Activated CD4-positive, alpha-beta memory T cell treated with anti-CD3 and anti-CD28 coated beads for 36 hours (primary cell): ENCODE data around the gene MINPP1. TPM values are rescaled to one million over a fixed set of nuclear protein-coding genes. Genes with fewer than 3 reads are reported as not detected.

ENCODE experiments used
- CTCF ChIA-PET: fragments of 350-600 bp; sonication (Branson Sonifier 250); formaldehyde crosslinking; loops from one replicate; lab custom pipeline; 2021; ENCODE audit warnings: antibody characterized with exemption, inconsistent platforms; lab: Charles Lee
- POLR2A ChIA-PET: fragments of 350-600 bp; sonication (Branson Sonifier 250); formaldehyde crosslinking; loops from one replicate; lab custom pipeline; 2021; ENCODE audit warnings: antibody characterized with exemption; lab: Charles Lee
- DNase-seq: peaks from one replicate; pipeline ENCODE4 v3.0.0-alpha.2; 2020
- H3K27ac Mint-ChIP-seq: one replicate; pipeline ENCODE4 v1.8.0; 2021; ENCODE audit warnings: mixed read lengths
- H3K27me3 Mint-ChIP-seq: one replicate; pipeline ENCODE4 v1.8.0; 2021; ENCODE audit warnings: mixed read lengths
- H3K36me3 Mint-ChIP-seq: one replicate; pipeline ENCODE4 v1.8.0; 2021; ENCODE audit warnings: mixed read lengths
- H3K4me1 Mint-ChIP-seq: one replicate; pipeline ENCODE4 v1.8.0; 2021; ENCODE audit warnings: low read depth, mixed read lengths
- H3K4me3 Mint-ChIP-seq: one replicate; pipeline ENCODE4 v1.8.0; 2021; ENCODE audit warnings: mild to moderate bottlenecking, mixed read lengths
- H3K9me3 Mint-ChIP-seq: one replicate; pipeline ENCODE4 v1.8.0; 2021; ENCODE audit warnings: mixed read lengths
- intact Hi-C: fragments of 100-400 bp; cut with micrococcal nuclease; formaldehyde crosslinking; loops from one replicate; pipeline ENCODE4 v1.15.1; 2023
- total RNA-seq, 2 experiments: library from RNA; stranded (reverse); gene quantifications; one replicate each; pipeline ENCODE4 v1.2.3, GENCODE V29; 2021

MINPP1 gene
- total RNA-seq, 2 experiments from 2014 or later: 8.7 to 9.7 TPM

GRCh38 chr10:87550741-87551140, 46.0 kb downstream of the MINPP1 start:
- H3K36me3 Mint-ChIP-seq: peaks cover 23% of the 10 kb centered on the region

GRCh38 chr10:87551326-87551725, 46.6 kb downstream of the MINPP1 start:
- CTCF ChIA-PET: interaction anchor here (1.4 kb wide), 1 partner anchor 18 kb away, joined by 3 read pairs; no protein-coding TSS in a partner anchor
- H3K9me3 Mint-ChIP-seq: no peaks in the 10 kb centered on the region
- no peak overlapping the region for H3K27ac Mint-ChIP-seq
- no peak overlapping the region for H3K4me3 Mint-ChIP-seq
- intact Hi-C loops: no loop called here
- POLR2A ChIA-PET: interaction anchor here (1.1 kb wide), 2 partner anchors 14 to 32 kb away, joined by 3 read pairs; no protein-coding TSS in a partner anchor
- DNase-seq: no peak
- H3K27me3 Mint-ChIP-seq: no peaks in the 10 kb centered on the region
- peaks cover 12% of the 10 kb centered on the region for H3K4me1 Mint-ChIP-seq
- H3K36me3 Mint-ChIP-seq: peaks cover 22% of the 10 kb centered on the region

More at GRCh38 chr10:87550741-87551140, 46.0 kb downstream of the MINPP1 start:
- H3K27ac Mint-ChIP-seq: no peak overlapping the region
- no peak for DNase-seq
- no peaks in the 10 kb centered on the region for H3K9me3 Mint-ChIP-seq
- ChIA-PET CTCF (interaction anchor here (1.4 kb wide), 1 partner anchor 17 kb away, joined by 3 read pairs; no protein-coding TSS in a partner anchor), POLR2A (interaction anchor here (1.1 kb wide), 2 partner anchors 13 to 31 kb away, joined by 3 read pairs; no protein-coding TSS in a partner anchor)
- no peak overlapping the region for H3K4me3 Mint-ChIP-seq
- H3K27me3 Mint-ChIP-seq: no peaks in the 10 kb centered on the region
- intact Hi-C loops: no loop called here
- H3K4me1 Mint-ChIP-seq: peaks cover 16% of the 10 kb centered on the region

- no peak for DNase-seq
- H3K27ac Mint-ChIP-seq: no peak overlapping the region
- H3K9me3 Mint-ChIP-seq: no peaks in the 10 kb centered on the region
- intact Hi-C loops: no loop called here
- ChIA-PET POLR2A (no interaction called here), CTCF (interaction anchor here (0.6 kb wide), 1 partner anchor 591 kb away, joined by 3 read pairs; no protein-coding TSS in a partner anchor)
- peaks cover 10% of the 10 kb centered on the region for H3K4me1 Mint-ChIP-seq
- H3K4me3 Mint-ChIP-seq: no peak overlapping the region
- H3K27me3 Mint-ChIP-seq: no peaks in the 10 kb centered on the region
- H3K36me3 Mint-ChIP-seq: peaks cover 19% of the 10 kb centered on the region
Observed at GRCh38 chr10:87552248-87552929, 47.7 kb downstream of the MINPP1 start.

GRCh38 chr10:87557409-87557808, 52.7 kb downstream of the MINPP1 start:
- peaks cover 1% of the 10 kb centered on the region for H3K27me3 Mint-ChIP-seq
- H3K9me3 Mint-ChIP-seq: peaks cover under 1% of the 10 kb centered on the region
- no peaks in the 10 kb centered on the region for H3K4me1 Mint-ChIP-seq
- no peak for DNase-seq
- ChIA-PET CTCF (no interaction called here), POLR2A (interaction anchor here (0.6 kb wide), 1 partner anchor 155 kb away, joined by 3 read pairs; no protein-coding TSS in a partner anchor)
- intact Hi-C loops: no loop called here
- H3K36me3 Mint-ChIP-seq: peaks cover 15% of the 10 kb centered on the region
- no peak overlapping the region for H3K4me3 Mint-ChIP-seq
- H3K27ac Mint-ChIP-seq: no peak overlapping the region

GRCh38 chr10:87558333-87558732, 53.6 kb downstream of the MINPP1 start:
- Mint-ChIP-seq H3K9me3 (peaks cover 9% of the 10 kb centered on the region), H3K27me3 (peaks cover 6% of the 10 kb centered on the region), H3K36me3 (peaks cover 10% of the 10 kb centered on the region), H3K27ac (no peak overlapping the region), H3K4me3 (no peak overlapping the region), H3K4me1 (no peaks in the 10 kb centered on the region)
- POLR2A ChIA-PET: no interaction called here
- DNase-seq: no peak
- CTCF ChIA-PET: no interaction called here
- intact Hi-C loops: no loop called here

GRCh38 chr10:87559392-87559791, 54.7 kb downstream of the MINPP1 start:
- ChIA-PET CTCF (no interaction called here), POLR2A (no interaction called here)
- peaks cover 10% of the 10 kb centered on the region for H3K9me3 Mint-ChIP-seq
- H3K27ac Mint-ChIP-seq: no peak overlapping the region
- H3K36me3 Mint-ChIP-seq: peaks cover 8% of the 10 kb centered on the region
- H3K4me3 Mint-ChIP-seq: no peak overlapping the region
- no peak for DNase-seq
- intact Hi-C loops: no loop called here
- H3K4me1 Mint-ChIP-seq: no peaks in the 10 kb centered on the region
- peaks cover 8% of the 10 kb centered on the region for H3K27me3 Mint-ChIP-seq

DNA sequence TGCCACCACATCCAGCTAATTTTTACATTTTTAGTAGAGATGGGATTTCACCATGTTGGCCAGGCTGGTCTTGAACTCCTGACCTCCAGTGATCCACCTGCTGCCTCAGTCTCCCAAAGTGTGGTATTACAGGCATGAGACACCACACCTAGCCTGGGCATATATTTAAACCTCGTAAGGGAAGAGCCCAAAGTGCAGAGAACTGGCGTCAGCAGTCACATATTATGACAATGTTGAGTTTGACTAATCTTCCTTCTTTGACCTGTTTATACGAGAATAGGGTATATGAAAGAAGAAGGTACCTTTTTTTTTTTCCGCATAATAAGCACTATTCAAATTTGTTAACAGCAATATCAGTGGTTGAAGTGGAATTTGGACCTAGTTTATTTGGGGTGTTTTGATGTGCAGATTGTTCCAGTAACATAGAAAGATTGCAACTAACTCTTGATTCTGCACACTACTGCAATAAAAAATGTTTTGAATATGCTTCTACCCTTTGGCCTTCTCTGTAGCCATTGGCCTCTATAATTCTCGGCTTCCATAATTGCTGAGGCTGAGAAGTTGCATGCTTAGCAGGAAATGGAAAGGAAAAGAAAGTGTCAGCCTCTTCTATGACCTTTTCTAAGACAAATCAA, 55.9 kb downstream of the MINPP1 start:
- Mint-ChIP-seq H3K9me3 (peaks cover 20% of the 10 kb centered on the region), H3K36me3 (peaks cover 9% of the 10 kb centered on the region), H3K4me1 (no peaks in the 10 kb centered on the region), H3K27me3 (peaks cover 13% of the 10 kb centered on the region), H3K4me3 (no peak overlapping the region), H3K27ac (no peak overlapping the region)
- ChIA-PET POLR2A (no interaction called here), CTCF (no interaction called here)
- DNase-seq: no peak
- intact Hi-C loops: no loop called here

GRCh38 chr10:87562750-87563149, 58.1 kb downstream of the MINPP1 start:
- H3K36me3 Mint-ChIP-seq: peaks cover 9% of the 10 kb centered on the region
- POLR2A ChIA-PET: no interaction called here

GRCh38 chr10:87565010-87565409, 60.3 kb downstream of the MINPP1 start:
- no peak overlapping the region for H3K4me3 Mint-ChIP-seq
- H3K4me1 Mint-ChIP-seq: no peaks in the 10 kb centered on the region
- intact Hi-C loops: no loop called here
- no peak overlapping the region for H3K27ac Mint-ChIP-seq
- DNase-seq: no peak
- peaks cover 9% of the 10 kb centered on the region for H3K36me3 Mint-ChIP-seq
- peaks cover 27% of the 10 kb centered on the region for H3K9me3 Mint-ChIP-seq
- POLR2A ChIA-PET: no interaction called here
- H3K27me3 Mint-ChIP-seq: peaks cover 31% of the 10 kb centered on the region
- CTCF ChIA-PET: no interaction called here

More at GRCh38 chr10:87562750-87563149, 58.1 kb downstream of the MINPP1 start:
- H3K9me3 Mint-ChIP-seq: peaks cover 27% of the 10 kb centered on the region
- CTCF ChIA-PET: no interaction called here
- H3K4me3 Mint-ChIP-seq: no peak overlapping the region
- no peak overlapping the region for H3K27ac Mint-ChIP-seq
- DNase-seq: no peak
- intact Hi-C loops: no loop called here
- no peaks in the 10 kb centered on the region for H3K4me1 Mint-ChIP-seq
- H3K27me3 Mint-ChIP-seq: peaks cover 22% of the 10 kb centered on the region

- no peaks in the 10 kb centered on the region for H3K36me3 Mint-ChIP-seq
- DNase-seq: no peak
- H3K27me3 Mint-ChIP-seq: peaks cover 20% of the 10 kb centered on the region
- ChIA-PET POLR2A (no interaction called here), CTCF (no interaction called here)
- H3K9me3 Mint-ChIP-seq: peaks cover 7% of the 10 kb centered on the region
- intact Hi-C loops: no loop called here
- H3K4me1 Mint-ChIP-seq: no peaks in the 10 kb centered on the region
- H3K27ac Mint-ChIP-seq: no peak overlapping the region
- no peak overlapping the region for H3K4me3 Mint-ChIP-seq
Observed at GRCh38 chr10:87575851-87576250, 71.2 kb downstream of the MINPP1 start.

DNA sequence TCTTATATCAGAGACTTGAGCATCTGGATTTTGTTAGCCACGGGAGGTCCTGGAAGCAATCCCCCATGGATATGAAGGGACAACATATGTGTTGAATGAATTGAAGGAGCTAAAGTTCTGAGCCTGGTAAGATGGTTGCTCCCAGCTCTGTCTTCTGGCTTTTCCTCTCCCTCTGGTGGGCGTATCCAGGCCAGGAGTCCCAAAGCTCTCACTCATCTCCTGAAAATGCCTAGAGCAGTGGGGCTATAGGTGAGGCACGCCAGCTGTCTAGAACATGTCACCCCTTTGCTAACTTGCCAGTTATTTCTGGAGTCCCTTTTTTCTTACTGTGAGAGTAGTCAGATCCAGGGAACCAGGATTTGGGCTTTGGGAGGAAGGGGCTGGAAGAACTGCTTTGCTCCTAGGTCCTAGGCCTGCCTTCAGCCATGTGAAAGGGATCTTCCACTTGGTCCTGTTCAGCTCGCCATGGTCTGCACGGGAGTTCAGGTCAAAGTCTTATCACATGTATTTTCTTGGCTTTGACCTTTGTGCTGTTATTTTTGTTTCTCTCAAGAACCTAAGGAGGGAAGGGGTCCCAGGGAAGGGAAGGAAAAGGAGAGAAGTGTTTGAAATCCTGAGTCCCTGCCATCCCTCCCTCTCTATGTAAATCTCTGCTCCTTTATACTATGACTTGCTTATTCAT, 73.6 kb downstream of the MINPP1 start:
- POLR2A ChIA-PET: no interaction called here
- no peak overlapping the region for H3K27ac Mint-ChIP-seq
- peaks cover 20% of the 10 kb centered on the region for H3K27me3 Mint-ChIP-seq
- no peaks in the 10 kb centered on the region for H3K36me3 Mint-ChIP-seq
- no peak for DNase-seq
- no peaks in the 10 kb centered on the region for H3K9me3 Mint-ChIP-seq
- intact Hi-C loops: no loop called here
- CTCF ChIA-PET: no interaction called here
- no peak overlapping the region for H3K4me3 Mint-ChIP-seq
- no peaks in the 10 kb centered on the region for H3K4me1 Mint-ChIP-seq

GRCh38 chr10:87578842-87579401, 74.2 kb downstream of the MINPP1 start:
- POLR2A ChIA-PET: no interaction called here
- Mint-ChIP-seq H3K27me3 (peaks cover 20% of the 10 kb centered on the region), H3K27ac (no peak overlapping the region), H3K4me3 (no peak overlapping the region), H3K9me3 (no peaks in the 10 kb centered on the region), H3K4me1 (no peaks in the 10 kb centered on the region), H3K36me3 (no peaks in the 10 kb centered on the region)
- intact Hi-C loops: no loop called here
- CTCF ChIA-PET: no interaction called here
- no peak for DNase-seq
